CD1c-positive myeloid dendritic cell (primary cell): ENCODE measurements around the gene TFAP2D.

ENCODE experiments used
- DNase-seq: peaks from one replicate; pipeline ENCODE4 v3.0.0-alpha.2; 2016; ENCODE audit errors: extremely low spot score

Gene TFAP2D

GRCh38 chr6:50713226-50713625, at the start of gene TFAP2D:
Gene TFAP2D, plus strand, starts transcription at chr6:50713526. Its CDS starts 530 bp downstream, at chr6:50714056.
- DNase-seq: no peak

- no peak for DNase-seq
Measured at GRCh38 chr6:50663806-50664205, 49.5 kb upstream of the TFAP2D start.

GRCh38 chr6:50666089-50666488, 47.2 kb upstream of the TFAP2D start:
- no peak for DNase-seq

GRCh38 chr6:50681213-50681824, 32.0 kb upstream of the TFAP2D start:
- no peak for DNase-seq

- no peak for DNase-seq
Measured at GRCh38 chr6:50689210-50689609, 24.1 kb upstream of the TFAP2D start.

GRCh38 chr6:50691814-50692495, 21.4 kb upstream of the TFAP2D start:
- DNase-seq: no peak

GRCh38 chr6:50698546-50698945, 14.8 kb upstream of the TFAP2D start:
- no peak for DNase-seq

- no peak for DNase-seq
Measured at GRCh38 chr6:50699051-50699775, 14.1 kb upstream of the TFAP2D start.

GRCh38 chr6:50706575-50706974, 6.8 kb upstream of the TFAP2D start:
- DNase-seq: no peak

GRCh38 chr6:50707191-50707590, 6.1 kb upstream of the TFAP2D start:
- no peak for DNase-seq

GRCh38 chr6:50707652-50708300, 5.5 kb upstream of the TFAP2D start:
- no peak for DNase-seq

GRCh38 chr6:50708664-50709365, 4.5 kb upstream of the TFAP2D start:
- DNase-seq: no peak

GRCh38 chr6:50709366-50709734, 4.0 kb upstream of the TFAP2D start:
- no peak for DNase-seq

- DNase-seq: no peak
Measured at GRCh38 chr6:50711686-50712085, 1.6 kb upstream of the TFAP2D start.

GRCh38 chr6:50712291-50712690, 1.0 kb upstream of the TFAP2D start:
- DNase-seq: no peak

- no peak for DNase-seq
Measured at GRCh38 chr6:50713977-50714486, 706 bp downstream of the TFAP2D start.

- no peak for DNase-seq
Measured at GRCh38 chr6:50714487-50715379, 1.4 kb downstream of the TFAP2D start.

- no peak for DNase-seq
Measured at GRCh38 chr6:50716899-50717509, 3.7 kb downstream of the TFAP2D start.

- no peak for DNase-seq
Measured at GRCh38 chr6:50717734-50718457, 4.6 kb downstream of the TFAP2D start.

GRCh38 chr6:50718566-50718965, 5.2 kb downstream of the TFAP2D start:
- no peak for DNase-seq
